PFSK-1 (cell line): Measurements from ENCODE around the gene EDEM1.

Experiments used
- POLR2AphosphoS5 ChIP-seq: IDR thresholded peaks from 2 replicates; pipeline ENCODE4 v1.6.1; 2012; ENCODE audit warnings: low read depth, mild to moderate bottlenecking, control low read depth, low read length, moderate library complexity
- REST ChIP-seq, 2 experiments: IDR thresholded peaks; 2 replicates each; pipeline versions ENCODE4 v1.6.1 to v1.8.0; 2011 to 2012; ENCODE audit warnings: low read depth in 2 of 2, low read length in 2 of 2, control low read depth in 1 of 2, inconsistent platforms in 1 of 2, mild to moderate bottlenecking in 1 of 2, moderate library complexity in 1 of 2; ENCODE audit not compliant: insufficient read depth in 1 of 2
- SIN3A ChIP-seq: IDR thresholded peaks from 2 replicates; pipeline ENCODE4 v1.6.1; 2012; ENCODE audit warnings: mild to moderate bottlenecking, low read length, moderate library complexity, borderline replicate concordance; ENCODE audit not compliant: insufficient read depth
- TAF1 ChIP-seq: IDR thresholded peaks from 2 replicates; pipeline ENCODE4 v1.6.1; 2012; ENCODE audit warnings: low read length, control low read depth, borderline replicate concordance; ENCODE audit not compliant: insufficient read depth

GRCh38 chr3:5202222-5202621 lies 14.7 kb downstream of the EDEM1 start:
- no peak for TF ChIP-seq POLR2AphosphoS5
- TF ChIP-seq REST (IDR thresholded peaks at IDR 0.05; ENCODE audit: insufficient read depth in 1 of 2, low read depth in 2 of 2, low read length in 2 of 2): no peak
- no peak for TF ChIP-seq SIN3A
- no peak for TF ChIP-seq TAF1
